IPS-18a (cell line): ENCODE data around the gene ABCB11.

Source experiments
- H3K27ac ChIP-seq: one replicate; pipeline ENCODE4 v1.5.1; 2013; ENCODE audit warnings: low read length
- H3K27me3 ChIP-seq: one replicate; pipeline ENCODE4 v1.6.1; 2013; ENCODE audit warnings: mild to moderate bottlenecking, low read length; ENCODE audit not compliant: control insufficient read depth, insufficient read depth
- H3K36me3 ChIP-seq: one replicate; pipeline ENCODE4 v1.6.1; 2013; ENCODE audit warnings: low read depth, low read length; ENCODE audit not compliant: control insufficient read depth
- H3K4me1 ChIP-seq: one replicate; pipeline ENCODE4 v1.6.1; 2013; ENCODE audit warnings: low read depth, low read length; ENCODE audit not compliant: control insufficient read depth
- H3K4me3 ChIP-seq: one replicate; pipeline ENCODE4 v1.5.1; 2013; ENCODE audit warnings: low read length
- H3K9ac ChIP-seq: one replicate; pipeline ENCODE4 v1.6.1; 2013; ENCODE audit warnings: mild to moderate bottlenecking, low read length, moderate library complexity
- H3K9me3 ChIP-seq: one replicate; pipeline ENCODE4 v1.6.1; 2013; ENCODE audit warnings: low read depth, low read length; ENCODE audit not compliant: control insufficient read depth

ABCB11 gene

DNA sequence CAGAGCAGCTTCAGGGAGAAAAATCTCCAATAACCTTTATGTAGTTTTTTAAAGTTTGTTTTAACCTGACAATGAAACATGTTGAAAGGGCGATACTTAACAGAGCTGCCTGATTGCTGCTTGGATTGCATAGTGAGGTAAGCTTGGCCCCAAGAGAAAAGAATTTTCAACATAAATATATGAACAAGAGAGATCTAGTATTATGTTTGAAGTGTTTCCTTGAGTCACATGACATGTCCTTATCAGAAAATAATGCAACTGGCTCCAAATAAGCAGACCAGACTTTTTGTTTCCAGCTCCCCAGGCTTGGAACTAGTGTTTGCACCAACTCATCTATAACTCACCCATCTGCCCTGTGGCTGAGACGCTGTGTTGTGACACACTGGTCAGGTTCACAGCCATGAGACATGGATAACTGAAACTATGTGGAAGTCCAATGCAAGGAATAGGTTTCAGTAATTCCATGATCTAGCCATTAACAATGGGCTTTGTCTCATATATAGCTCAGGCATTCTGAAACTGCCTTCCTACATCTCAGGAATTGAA lies 44.7 kb downstream of the ABCB11 start:
- Histone ChIP-seq H3K4me3 (no peak overlapping the region), H3K9me3 (no peaks in the 10 kb centered on the region), H3K4me1 (no peaks in the 10 kb centered on the region), H3K27me3 (no peaks in the 10 kb centered on the region), H3K27ac (no peak overlapping the region), H3K9ac (no peak overlapping the region), H3K36me3 (no peaks in the 10 kb centered on the region)

DNA sequence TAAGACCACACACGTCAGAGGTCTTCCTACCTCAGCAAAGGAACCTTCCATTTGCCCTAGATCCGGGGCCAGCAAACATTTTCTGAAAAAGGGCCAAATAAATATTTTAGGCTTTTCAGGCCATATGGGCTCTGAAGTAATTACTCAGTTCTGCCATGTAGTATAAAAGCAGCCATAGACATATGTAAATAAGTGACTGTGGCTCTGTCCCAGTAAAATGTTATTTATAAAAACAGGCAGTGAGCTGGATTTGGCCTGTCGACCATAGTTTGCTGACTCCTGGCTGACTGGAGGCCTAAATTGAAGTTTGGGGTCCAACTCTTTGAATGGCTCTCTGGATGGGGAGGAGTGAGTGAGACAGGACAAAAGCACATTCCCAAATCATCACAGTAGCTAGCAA lies 49.5 kb downstream of the ABCB11 start:
- no peak overlapping the region for H3K4me3 ChIP-seq
- no peaks in the 10 kb centered on the region for H3K9me3 ChIP-seq
- H3K9ac ChIP-seq = no peak overlapping the region
- no peaks in the 10 kb centered on the region for H3K27me3 ChIP-seq
- H3K36me3 ChIP-seq = no peaks in the 10 kb centered on the region
- H3K27ac ChIP-seq = no peak overlapping the region
- H3K4me1 ChIP-seq = no peaks in the 10 kb centered on the region

DNA sequence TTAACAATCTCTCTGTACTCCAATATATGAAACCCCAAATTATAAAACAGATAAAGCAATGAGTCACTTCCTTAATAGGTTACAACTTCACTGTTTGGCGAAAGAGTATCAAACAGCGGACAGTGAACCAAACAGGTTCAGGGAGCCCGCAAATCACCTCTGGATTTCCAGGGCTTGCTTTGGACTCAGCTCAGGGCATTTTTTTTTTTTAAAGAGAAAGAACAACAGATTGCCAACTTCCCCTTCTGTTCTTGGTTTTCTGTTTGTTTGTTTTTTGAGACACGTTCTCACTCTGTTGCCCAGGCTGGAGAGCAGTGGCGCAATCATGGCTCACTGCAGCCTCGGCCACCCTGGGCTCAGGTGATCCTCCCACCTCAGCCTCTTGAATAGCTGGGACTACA lies 52.7 kb downstream of the ABCB11 start:
- H3K4me1 ChIP-seq = no peaks in the 10 kb centered on the region
- H3K9me3 ChIP-seq = no peaks in the 10 kb centered on the region
- H3K36me3 ChIP-seq = no peaks in the 10 kb centered on the region
- no peak overlapping the region for H3K27ac ChIP-seq
- H3K9ac ChIP-seq = no peak overlapping the region
- no peaks in the 10 kb centered on the region for H3K27me3 ChIP-seq
- no peak overlapping the region for H3K4me3 ChIP-seq

DNA sequence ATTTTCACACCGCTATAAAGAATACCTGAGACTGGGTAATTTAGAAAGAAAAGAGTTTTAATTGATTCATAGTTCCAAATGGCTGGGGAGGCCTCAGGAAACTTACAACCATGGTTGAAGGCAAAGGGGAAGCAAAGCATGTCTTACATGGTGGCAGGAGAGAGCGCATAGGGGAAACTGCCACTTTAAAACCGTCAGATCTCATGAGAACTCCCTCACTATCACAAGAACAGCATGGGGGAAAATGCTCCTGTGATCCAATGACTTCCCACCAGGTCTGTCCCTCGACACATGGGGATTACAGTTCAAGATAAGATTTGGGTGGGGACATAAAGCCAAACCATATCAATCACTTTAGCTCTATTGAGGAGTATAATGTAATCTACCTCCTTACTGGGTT lies 53.5 kb downstream of the ABCB11 start:
- Histone ChIP-seq H3K27me3 (no peaks in the 10 kb centered on the region), H3K27ac (no peak overlapping the region)

DNA sequence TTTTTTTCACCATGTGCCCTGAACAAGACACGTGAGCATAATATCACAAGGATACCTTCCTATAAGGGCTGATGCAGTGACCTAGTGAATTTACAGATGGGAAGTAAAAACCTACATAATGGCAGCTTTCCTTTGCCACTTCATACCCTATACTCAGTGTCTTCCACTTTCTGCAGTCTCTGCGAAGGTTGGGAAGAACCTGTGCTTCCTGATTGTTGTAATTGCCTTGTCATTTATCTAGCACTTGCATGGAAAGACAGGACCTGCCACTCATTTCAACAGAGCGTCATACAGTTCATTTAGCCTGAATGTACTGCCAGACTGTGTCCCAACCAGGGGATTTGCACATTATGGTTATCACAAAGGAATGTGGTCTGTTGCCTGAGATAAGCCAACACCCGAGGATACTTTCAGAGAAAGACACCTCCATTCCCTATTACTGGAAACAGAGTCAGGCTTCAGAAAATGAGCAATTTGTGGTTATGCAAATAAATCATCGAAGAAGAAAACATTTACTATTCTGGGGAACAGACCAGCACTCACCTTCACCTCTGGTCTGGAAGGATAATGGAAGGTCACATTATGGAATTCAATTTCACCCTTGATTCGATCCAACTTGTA lies 55.0 kb downstream of the ABCB11 start:
- H3K27ac ChIP-seq = no peak overlapping the region
- no peaks in the 10 kb centered on the region for H3K27me3 ChIP-seq
- no peaks in the 10 kb centered on the region for H3K36me3 ChIP-seq
- no peaks in the 10 kb centered on the region for H3K4me1 ChIP-seq
- H3K9ac ChIP-seq = no peak overlapping the region
- H3K9me3 ChIP-seq = no peaks in the 10 kb centered on the region
- no peak overlapping the region for H3K4me3 ChIP-seq

More for the DNA sequence above, 53.5 kb downstream of the ABCB11 start:
- Histone ChIP-seq H3K36me3 (no peaks in the 10 kb centered on the region), H3K4me1 (no peaks in the 10 kb centered on the region), H3K9ac (no peak overlapping the region), H3K9me3 (no peaks in the 10 kb centered on the region), H3K4me3 (no peak overlapping the region)

DNA sequence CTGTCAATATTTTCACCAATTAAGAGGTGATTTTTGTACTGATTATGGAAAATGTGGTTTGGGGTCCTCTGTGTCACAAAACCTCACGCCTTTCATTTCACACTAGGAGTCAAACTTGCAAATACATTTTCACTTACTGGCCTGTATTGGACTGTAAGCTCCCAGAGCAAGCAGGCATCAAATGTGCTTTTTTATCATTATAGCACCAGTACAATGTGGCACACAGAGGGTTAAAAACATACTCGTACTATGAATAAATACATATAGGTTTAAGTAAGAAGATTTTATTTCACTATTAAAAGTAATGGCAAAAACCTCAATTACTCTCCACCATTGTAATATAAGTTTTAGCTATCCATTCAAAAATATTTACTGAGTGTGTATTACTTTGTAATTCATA lies 56.7 kb downstream of the ABCB11 start:
- no peaks in the 10 kb centered on the region for H3K27me3 ChIP-seq
- H3K36me3 ChIP-seq = no peaks in the 10 kb centered on the region
- H3K4me1 ChIP-seq = no peaks in the 10 kb centered on the region
- H3K9ac ChIP-seq = no peak overlapping the region
- no peak overlapping the region for H3K27ac ChIP-seq
- no peaks in the 10 kb centered on the region for H3K9me3 ChIP-seq
- H3K4me3 ChIP-seq = no peak overlapping the region

DNA sequence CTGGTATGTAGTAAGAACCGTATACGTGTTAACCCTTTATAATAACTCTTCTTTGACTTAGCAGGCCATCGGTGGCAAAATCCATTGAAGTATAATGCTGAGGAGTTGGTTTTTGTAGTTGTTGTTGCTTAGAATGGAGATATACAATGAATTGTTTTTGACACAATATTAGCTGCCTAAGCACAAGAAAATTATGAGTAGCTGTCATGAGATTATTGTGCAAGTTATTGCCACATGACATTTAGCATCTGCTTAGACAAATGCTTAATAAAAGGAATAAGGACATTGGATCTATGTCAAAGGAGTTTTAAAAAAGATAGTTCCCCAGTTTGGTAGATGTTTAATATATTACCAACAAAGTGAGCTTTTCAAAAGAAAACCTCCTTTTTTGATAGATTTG lies 59.9 kb downstream of the ABCB11 start:
- no peak overlapping the region for H3K9ac ChIP-seq
- H3K27ac ChIP-seq = no peak overlapping the region
- H3K36me3 ChIP-seq = no peaks in the 10 kb centered on the region
- no peaks in the 10 kb centered on the region for H3K9me3 ChIP-seq
- no peak overlapping the region for H3K4me3 ChIP-seq
- H3K4me1 ChIP-seq = no peaks in the 10 kb centered on the region
- no peaks in the 10 kb centered on the region for H3K27me3 ChIP-seq

DNA sequence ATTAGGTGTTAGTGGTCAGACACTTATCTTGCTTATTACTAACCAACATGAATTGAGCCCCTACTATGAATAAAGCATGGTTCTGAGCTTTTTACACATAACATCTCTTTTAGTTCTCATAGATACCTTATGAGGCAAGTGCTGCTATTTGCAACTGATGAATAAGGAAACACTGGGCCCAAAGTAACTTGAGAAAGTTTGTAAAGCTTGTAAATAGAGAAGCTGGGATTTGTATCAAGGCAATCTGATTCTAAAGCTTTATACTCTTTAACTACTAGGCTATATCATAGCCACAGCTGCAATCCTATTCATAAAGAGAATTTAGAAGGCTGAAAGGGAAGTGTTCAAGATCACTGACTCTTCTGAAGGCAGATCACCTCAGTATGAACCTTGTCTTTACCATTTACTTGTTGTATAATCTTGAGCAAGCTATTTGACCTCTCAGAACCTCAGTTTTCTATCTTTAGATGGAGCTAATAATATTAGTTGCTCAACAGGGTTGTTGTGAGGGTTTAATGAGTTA lies 60.4 kb downstream of the ABCB11 start:
- no peak overlapping the region for H3K4me3 ChIP-seq

DNA sequence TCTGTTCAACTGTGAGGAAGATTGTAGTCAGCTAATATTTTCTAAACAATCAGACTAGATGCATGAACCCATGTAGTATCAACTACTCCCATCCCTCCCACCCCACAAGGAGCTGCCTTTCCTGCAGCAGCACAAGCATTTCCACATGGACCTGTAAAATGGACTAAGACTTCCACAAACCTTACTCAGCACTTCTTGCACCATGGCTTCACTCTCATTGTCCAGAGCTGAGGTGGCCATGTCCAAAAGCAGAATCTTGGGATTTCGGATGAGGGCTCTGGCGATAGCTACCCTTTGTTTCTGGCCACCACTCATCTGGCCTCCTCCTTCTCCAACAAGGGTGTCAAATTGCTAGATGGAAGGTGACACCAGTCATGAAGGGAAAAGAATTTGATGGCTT lies 61.3 kb downstream of the ABCB11 start:
- H3K27me3 ChIP-seq = no peaks in the 10 kb centered on the region
- H3K9me3 ChIP-seq = no peaks in the 10 kb centered on the region
- H3K27ac ChIP-seq = no peak overlapping the region
- H3K4me1 ChIP-seq = no peaks in the 10 kb centered on the region
- H3K9ac ChIP-seq = no peak overlapping the region
- no peak overlapping the region for H3K4me3 ChIP-seq
- H3K36me3 ChIP-seq = no peaks in the 10 kb centered on the region

More for the DNA sequence above, 60.4 kb downstream of the ABCB11 start:
- no peak overlapping the region for H3K27ac ChIP-seq
- no peaks in the 10 kb centered on the region for H3K36me3 ChIP-seq
- no peaks in the 10 kb centered on the region for H3K27me3 ChIP-seq
- H3K9me3 ChIP-seq = no peaks in the 10 kb centered on the region
- H3K9ac ChIP-seq = no peak overlapping the region
- H3K4me1 ChIP-seq = no peaks in the 10 kb centered on the region

DNA sequence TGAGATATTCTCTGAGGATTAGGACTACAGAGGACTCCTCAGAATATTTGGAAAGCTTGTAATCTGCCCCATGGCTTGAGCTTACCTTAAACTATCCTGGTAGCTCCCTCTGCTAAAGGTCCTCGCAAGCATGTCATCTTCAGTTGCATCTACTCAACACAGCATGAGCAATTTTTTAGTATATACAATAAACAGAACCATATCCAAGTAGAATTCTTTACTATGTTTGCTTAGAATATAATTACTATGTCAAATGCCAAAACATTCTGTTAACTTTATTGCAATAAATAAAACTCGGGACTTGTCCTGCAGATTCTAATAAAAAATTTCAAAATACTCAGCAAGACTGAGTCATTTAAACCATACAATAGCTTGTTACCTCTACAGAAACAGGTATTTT lies 62.8 kb downstream of the ABCB11 start:
- no peak overlapping the region for H3K9ac ChIP-seq
- H3K4me1 ChIP-seq = no peaks in the 10 kb centered on the region

DNA sequence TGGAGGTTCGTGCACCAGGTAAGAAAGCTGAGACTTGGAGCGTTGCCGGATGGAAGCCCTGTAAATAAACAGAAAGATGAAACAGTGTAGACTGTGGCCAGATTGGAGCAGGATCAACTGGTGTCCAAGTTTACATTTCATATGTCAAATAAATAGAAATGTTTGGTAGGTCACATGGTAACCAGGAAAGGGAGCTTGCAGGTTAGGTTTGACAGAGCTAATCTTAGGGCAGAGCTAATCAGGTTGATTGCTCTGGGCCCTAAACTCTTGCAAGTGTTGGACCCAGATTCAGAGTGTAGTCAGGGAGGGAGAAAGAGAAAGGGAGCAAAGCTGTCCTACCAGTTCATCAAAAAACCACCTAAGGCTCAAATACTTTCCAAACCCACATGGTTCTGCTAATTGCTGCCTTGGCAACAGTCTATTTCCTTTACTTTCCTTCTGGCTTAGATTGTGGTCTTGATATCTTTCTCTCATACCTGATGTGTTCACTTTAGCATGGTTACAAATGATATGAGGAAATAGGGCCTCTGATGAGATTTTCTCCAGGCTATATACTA lies 66.8 kb downstream of the ABCB11 start:
- Histone ChIP-seq H3K4me1 (no peaks in the 10 kb centered on the region), H3K9me3 (no peaks in the 10 kb centered on the region), H3K36me3 (no peaks in the 10 kb centered on the region), H3K4me3 (no peak overlapping the region), H3K27me3 (no peaks in the 10 kb centered on the region), H3K9ac (no peak overlapping the region), H3K27ac (no peak overlapping the region)

More for the DNA sequence above, 62.8 kb downstream of the ABCB11 start:
- Histone ChIP-seq H3K27me3 (no peaks in the 10 kb centered on the region), H3K4me3 (no peak overlapping the region), H3K27ac (no peak overlapping the region), H3K36me3 (no peaks in the 10 kb centered on the region), H3K9me3 (no peaks in the 10 kb centered on the region)

DNA sequence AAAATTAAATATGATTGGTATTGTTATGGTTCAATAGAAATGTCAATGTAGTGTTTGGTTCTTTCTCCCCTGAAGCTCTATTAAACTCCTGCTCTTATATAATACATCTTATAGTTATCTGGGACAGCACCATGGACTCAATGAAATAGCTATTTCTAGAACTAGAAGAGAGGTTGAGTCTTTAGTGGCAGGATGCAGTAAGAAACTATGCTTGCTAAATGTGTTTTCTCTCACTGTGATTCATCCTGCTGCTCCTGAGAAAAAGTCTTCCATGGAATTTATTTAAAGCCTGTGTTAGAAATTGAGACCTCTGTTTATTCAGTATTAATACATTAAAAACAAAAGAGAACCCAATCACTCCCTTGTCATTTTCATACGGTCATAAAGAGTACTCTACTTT lies 68.5 kb downstream of the ABCB11 start:
- no peak overlapping the region for H3K9ac ChIP-seq
- H3K9me3 ChIP-seq = no peaks in the 10 kb centered on the region
- no peaks in the 10 kb centered on the region for H3K36me3 ChIP-seq
- H3K27me3 ChIP-seq = no peaks in the 10 kb centered on the region
- no peaks in the 10 kb centered on the region for H3K4me1 ChIP-seq
- no peak overlapping the region for H3K27ac ChIP-seq
- H3K4me3 ChIP-seq = no peak overlapping the region
